A549 (cell line): ENCODE measurements around the gene FOCAD. TPM values are rescaled to one million over a fixed set of nuclear protein-coding genes. Genes with fewer than 3 reads are reported as not detected.

Source experiments
- ATAC-seq, 2 experiments: fragments of 200-7000 bp in 1 of 2; fragments of >200 bp in 1 of 2; cut with Nextera tagmentation in 1 of 2; cut with Tn5 transposase in 1 of 2; 3 replicates each; pipeline versions ENCODE4 v1.8.0 to v1.9.1; 2018 to 2020; ENCODE audit warnings: mild to moderate bottlenecking in 1 of 2, moderate library complexity in 1 of 2
- CTCF ChIA-PET: fragments of 300-600 bp; sonication (Branson Sonifier 250); formaldehyde crosslinking; extraction: SDS; loops from one replicate; lab custom pipeline; 2021; ENCODE audit warnings: antibody characterized with exemption, inconsistent platforms; lab: Yijun Ruan, JAX
- POLR2A ChIA-PET: fragments of 350-600 bp; formaldehyde crosslinking; extraction: SDS; loops from one replicate; lab custom pipeline; 2021; ENCODE audit warnings: antibody characterized with exemption, inconsistent platforms; lab: Yijun Ruan, JAX
- DNase-seq, 2 experiments: peaks; one replicate each; pipeline versions ENCODE4 v3.0.0 to v3.0.0-alpha.2; 2011 to 2016; ENCODE audit warnings: low read depth in 1 of 2, low spot score in 1 of 2
- FAIRE-seq: peaks from 2 replicates; lab custom pipeline; 2011; peaks lifted over from hg19 to GRCh38; lab: Jason Lieb, UNC
- H3K27ac ChIP-seq, 2 experiments: fragments of >200 bp; sonication (Bioruptor Twin); formaldehyde crosslinking; 3 replicates each; pipeline ENCODE4 v1.5.1; 2016 to 2017
- H3K4me1 ChIP-seq: fragments of >200 bp; sonication (Bioruptor Twin); formaldehyde crosslinking; 3 replicates; pipeline ENCODE4 v1.6.1; 2016
- H3K4me2 ChIP-seq: fragments of >200 bp; sonication (Bioruptor Twin); formaldehyde crosslinking; 3 replicates; pipeline ENCODE4 v1.6.1; 2016
- H3K4me3 ChIP-seq: fragments of >200 bp; sonication (Bioruptor Twin); formaldehyde crosslinking; 3 replicates; pipeline ENCODE4 v1.5.1; 2016
- H3K9me3 ChIP-seq: fragments of >200 bp; sonication (Bioruptor Twin); formaldehyde crosslinking; 3 replicates; pipeline ENCODE4 v1.6.1; 2016
- BHLHE40 ChIP-seq: IDR thresholded peaks from 2 replicates; pipeline ENCODE4 v1.6.1; 2012; ENCODE audit warnings: low read depth, low read length, inconsistent platforms
- CBX2 ChIP-seq: fragments of 200-600 bp; sonication (generic); IDR thresholded peaks from 2 replicates; pipeline ENCODE4 v1.6.1; 2016; ENCODE audit warnings: low read depth, mild to moderate bottlenecking, borderline replicate concordance
- CHD2 ChIP-seq: fragments of 150-350 bp; IDR thresholded peaks from 2 replicates; pipeline ENCODE4 v1.6.1; 2014; ENCODE audit warnings: low read length; ENCODE audit not compliant: partially characterized antibody
- FOSL2 ChIP-seq, 2 experiments: fragments of 450-650 bp in 1 of 2; fragments of >200 bp in 1 of 2; sonication (Bioruptor Twin) in 1 of 2; formaldehyde crosslinking; IDR thresholded peaks; 2 replicates each; pipeline versions ENCODE4 v1.5.0 to v1.6.1; 2016 to 2020; ENCODE audit warnings: mild to moderate bottlenecking in 1 of 2, moderate library complexity in 1 of 2
- HDAC2 ChIP-seq: fragments of 200-600 bp; sonication (generic); IDR thresholded peaks from 2 replicates; pipeline ENCODE4 v1.6.1; 2016
- HOXA7 ChIP-seq: fragments of 250-450 bp; sonication (Bioruptor Pico); IDR thresholded peaks from 2 replicates; pipeline ENCODE4 v1.5.0; 2020; ENCODE audit warnings: mild to moderate bottlenecking, moderate library complexity
- MAFK ChIP-seq: fragments of 450-650 bp; IDR thresholded peaks from 2 replicates; pipeline ENCODE4 v1.6.1; 2014; ENCODE audit not compliant: partially characterized antibody
- MAZ ChIP-seq: fragments of 150-350 bp; IDR thresholded peaks from 2 replicates; pipeline ENCODE4 v1.6.1; 2014; ENCODE audit warnings: antibody characterized with exemption, low read depth, low read length, borderline replicate concordance
- NPAS2 ChIP-seq: fragments of 250-450 bp; sonication (Bioruptor Pico); IDR thresholded peaks from 2 replicates; pipeline ENCODE4 v1.8.0; 2022; ENCODE audit warnings: mild to moderate bottlenecking, moderate library complexity, borderline replicate concordance
- NR3C1 ChIP-seq: fragments of >200 bp; sonication (Bioruptor Twin); formaldehyde crosslinking; IDR thresholded peaks from 3 replicates; pipeline ENCODE4 v1.6.1; 2017
- POLR2A ChIP-seq: IDR thresholded peaks from 2 replicates; pipeline ENCODE4 v1.6.1; 2012; ENCODE audit warnings: mild to moderate bottlenecking, low read length
- POLR2AphosphoS2 ChIP-seq: conservative IDR thresholded peaks from 2 replicates; pipeline ENCODE4 v1.6.1; 2012; ENCODE audit warnings: low read length, improper control_type of control experiment, inconsistent platforms
- RARB ChIP-seq: fragments of 250-450 bp; sonication (Bioruptor Pico); IDR thresholded peaks from 2 replicates; pipeline ENCODE4 v1.8.0; 2021; ENCODE audit warnings: mild to moderate bottlenecking, moderate library complexity
- RNF2 ChIP-seq: fragments of 200-600 bp; sonication (generic); IDR thresholded peaks from 2 replicates; pipeline ENCODE4 v1.6.1; 2016; ENCODE audit warnings: low read depth, mild to moderate bottlenecking, antibody characterized with exemption, moderate library complexity, borderline replicate concordance
- SMC3 ChIP-seq: fragments of >200 bp; sonication (Bioruptor Twin); formaldehyde crosslinking; IDR thresholded peaks from 3 replicates; pipeline ENCODE4 v1.6.1; 2018; ENCODE audit warnings: inconsistent platforms
- TP53 ChIP-seq: fragments of 250-450 bp; sonication (Bioruptor Pico); IDR thresholded peaks from 2 replicates; pipeline ENCODE4 v1.5.0; 2021; ENCODE audit warnings: mild to moderate bottlenecking, moderate library complexity
- ZFP36 ChIP-seq: fragments of 450-650 bp; IDR thresholded peaks from 2 replicates; pipeline ENCODE4 v1.6.1; 2014; ENCODE audit warnings: borderline replicate concordance; ENCODE audit not compliant: partially characterized antibody
- ZNF302 ChIP-seq: fragments of 250-450 bp; sonication (Bioruptor Pico); IDR thresholded peaks from 2 replicates; pipeline ENCODE4 v1.9.0; 2021; ENCODE audit warnings: inconsistent platforms, mild to moderate bottlenecking, moderate library complexity
- WGBS: methylation state at CpG from one replicate; pipeline ENCODE4 v1.1.6; 2017; ENCODE audit errors: missing lambda C conversion rate; 5-methylcytosine and 5-hydroxymethylcytosine counted together
- polyA plus RNA-seq, 4 experiments: library from polyadenylated mRNA; depleted of rRNA in 3 of 4; stranded (reverse); fragments of >200 nt; fragmentation: RNase III in 1 of 4; extraction: RNeasy Plus Mini Kit Qiagen cat#74134 plus additional on column Dnase treatment in 1 of 4; gene quantifications; 2 replicates in 3 of 4; 3 replicates in 1 of 4; pipeline ENCODE4 v1.2.3, GENCODE V29; 2011 to 2017
- TF ChIP-seq, protein P1 (sequence below): fragments of 250-450 bp; sonication (Bioruptor Pico); IDR thresholded peaks from 2 replicates; pipeline ENCODE4 v1.5.0; 2021; ENCODE audit warnings: mild to moderate bottlenecking, moderate library complexity, borderline replicate concordance
- TF ChIP-seq, protein P2 (sequence below): fragments of >200 bp; sonication (Bioruptor Twin); formaldehyde crosslinking; IDR thresholded peaks from 3 replicates; pipeline ENCODE4 v1.5.1; 2016
- TF ChIP-seq, protein P3 (sequence below): IDR thresholded peaks from 2 replicates; pipeline ENCODE4 v1.6.1; 2012
- TF ChIP-seq, protein P4 (sequence below): fragments of 150-350 bp; IDR thresholded peaks from 2 replicates; pipeline ENCODE4 v1.6.1; 2014; ENCODE audit warnings: low read depth, mild to moderate bottlenecking, low read length
- TF ChIP-seq, protein P5 (sequence below): IDR thresholded peaks from 2 replicates; pipeline ENCODE4 v1.6.1; 2012

FOCAD gene
- polyA plus RNA-seq, 2 of the 4 experiments (the other 2 are of a cell fraction): 22.0 to 53.8 TPM

DNA sequence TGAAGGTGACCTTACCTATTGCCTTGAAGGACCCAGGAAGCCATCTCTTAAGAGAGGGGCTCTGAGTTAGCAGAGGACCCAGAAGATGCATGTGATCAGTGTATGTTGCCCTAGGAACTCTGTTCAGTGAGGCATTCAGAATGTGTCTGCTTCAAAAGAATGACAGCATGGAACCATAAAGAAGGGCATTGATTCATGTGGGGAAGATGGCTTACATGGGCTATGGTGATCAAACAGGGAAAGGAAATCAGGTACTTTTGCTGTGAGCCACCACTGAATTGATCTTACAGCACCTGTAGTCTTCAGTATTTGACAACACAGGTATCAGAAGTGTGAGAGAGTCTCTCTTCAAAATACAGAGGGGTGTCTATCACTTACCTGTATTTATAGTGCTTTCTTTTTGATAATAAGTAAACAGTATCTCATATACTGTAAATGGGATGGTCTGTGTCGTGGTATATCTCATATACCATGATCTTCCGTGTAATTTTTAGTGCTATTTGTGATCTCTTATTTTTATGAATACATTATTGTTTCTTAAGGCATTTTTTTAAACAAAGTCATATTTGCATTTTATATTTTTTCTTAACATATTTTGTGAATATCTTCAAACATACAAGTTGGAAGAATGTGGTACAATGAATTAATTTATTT lies 57.0 kb downstream of the FOCAD start:
- H3K4me1 ChIP-seq: no peaks in the 10 kb centered on the region
- no peak for TF ChIP-seq NR3C1
- TF ChIP-seq ZFP36: no peak
- no peak for TF ChIP-seq TP53 (CRISPR knock-in tag)
- TF ChIP-seq RNF2: no peak
- no peak for TF ChIP-seq SMC3
- TF ChIP-seq RARB (CRISPR knock-in tag): no peak
- TF ChIP-seq POLR2A: no peak
- TF ChIP-seq, protein P1, sequence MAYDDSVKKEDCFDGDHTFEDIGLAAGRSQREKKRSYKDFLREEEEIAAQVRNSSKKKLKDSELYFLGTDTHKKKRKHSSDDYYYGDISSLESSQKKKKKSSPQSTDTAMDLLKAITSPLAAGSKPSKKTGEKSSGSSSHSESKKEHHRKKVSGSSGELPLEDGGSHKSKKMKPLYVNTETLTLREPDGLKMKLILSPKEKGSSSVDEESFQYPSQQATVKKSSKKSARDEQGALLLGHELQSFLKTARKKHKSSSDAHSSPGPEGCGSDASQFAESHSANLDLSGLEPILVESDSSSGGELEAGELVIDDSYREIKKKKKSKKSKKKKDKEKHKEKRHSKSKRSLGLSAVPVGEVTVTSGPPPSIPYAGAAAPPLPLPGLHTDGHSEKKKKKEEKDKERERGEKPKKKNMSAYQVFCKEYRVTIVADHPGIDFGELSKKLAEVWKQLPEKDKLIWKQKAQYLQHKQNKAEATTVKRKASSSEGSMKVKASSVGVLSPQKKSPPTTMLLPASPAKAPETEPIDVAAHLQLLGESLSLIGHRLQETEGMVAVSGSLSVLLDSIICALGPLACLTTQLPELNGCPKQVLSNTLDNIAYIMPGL (CRISPR knock-in tag): no peak
- TF ChIP-seq, protein P2, sequence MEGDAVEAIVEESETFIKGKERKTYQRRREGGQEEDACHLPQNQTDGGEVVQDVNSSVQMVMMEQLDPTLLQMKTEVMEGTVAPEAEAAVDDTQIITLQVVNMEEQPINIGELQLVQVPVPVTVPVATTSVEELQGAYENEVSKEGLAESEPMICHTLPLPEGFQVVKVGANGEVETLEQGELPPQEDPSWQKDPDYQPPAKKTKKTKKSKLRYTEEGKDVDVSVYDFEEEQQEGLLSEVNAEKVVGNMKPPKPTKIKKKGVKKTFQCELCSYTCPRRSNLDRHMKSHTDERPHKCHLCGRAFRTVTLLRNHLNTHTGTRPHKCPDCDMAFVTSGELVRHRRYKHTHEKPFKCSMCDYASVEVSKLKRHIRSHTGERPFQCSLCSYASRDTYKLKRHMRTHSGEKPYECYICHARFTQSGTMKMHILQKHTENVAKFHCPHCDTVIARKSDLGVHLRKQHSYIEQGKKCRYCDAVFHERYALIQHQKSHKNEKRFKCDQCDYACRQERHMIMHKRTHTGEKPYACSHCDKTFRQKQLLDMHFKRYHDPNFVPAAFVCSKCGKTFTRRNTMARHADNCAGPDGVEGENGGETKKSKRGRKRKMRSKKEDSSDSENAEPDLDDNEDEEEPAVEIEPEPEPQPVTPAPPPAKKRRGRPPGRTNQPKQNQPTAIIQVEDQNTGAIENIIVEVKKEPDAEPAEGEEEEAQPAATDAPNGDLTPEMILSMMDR: no peak
- no peak for TF ChIP-seq HOXA7 (CRISPR knock-in tag)
- no peak for TF ChIP-seq CHD2
- TF ChIP-seq POLR2AphosphoS2: no peak
- no peak for TF ChIP-seq FOSL2 (IDR thresholded peaks at IDR 0.05)
- no peak for TF ChIP-seq FOSL2 (CRISPR knock-in tag; IDR thresholded peaks at IDR 0.05)
- TF ChIP-seq, protein P3, sequence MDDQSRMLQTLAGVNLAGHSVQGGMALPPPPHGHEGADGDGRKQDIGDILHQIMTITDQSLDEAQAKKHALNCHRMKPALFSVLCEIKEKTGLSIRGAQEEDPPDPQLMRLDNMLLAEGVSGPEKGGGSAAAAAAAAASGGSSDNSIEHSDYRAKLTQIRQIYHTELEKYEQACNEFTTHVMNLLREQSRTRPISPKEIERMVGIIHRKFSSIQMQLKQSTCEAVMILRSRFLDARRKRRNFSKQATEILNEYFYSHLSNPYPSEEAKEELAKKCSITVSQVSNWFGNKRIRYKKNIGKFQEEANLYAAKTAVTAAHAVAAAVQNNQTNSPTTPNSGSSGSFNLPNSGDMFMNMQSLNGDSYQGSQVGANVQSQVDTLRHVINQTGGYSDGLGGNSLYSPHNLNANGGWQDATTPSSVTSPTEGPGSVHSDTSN: no peak
- TF ChIP-seq, protein P4, sequence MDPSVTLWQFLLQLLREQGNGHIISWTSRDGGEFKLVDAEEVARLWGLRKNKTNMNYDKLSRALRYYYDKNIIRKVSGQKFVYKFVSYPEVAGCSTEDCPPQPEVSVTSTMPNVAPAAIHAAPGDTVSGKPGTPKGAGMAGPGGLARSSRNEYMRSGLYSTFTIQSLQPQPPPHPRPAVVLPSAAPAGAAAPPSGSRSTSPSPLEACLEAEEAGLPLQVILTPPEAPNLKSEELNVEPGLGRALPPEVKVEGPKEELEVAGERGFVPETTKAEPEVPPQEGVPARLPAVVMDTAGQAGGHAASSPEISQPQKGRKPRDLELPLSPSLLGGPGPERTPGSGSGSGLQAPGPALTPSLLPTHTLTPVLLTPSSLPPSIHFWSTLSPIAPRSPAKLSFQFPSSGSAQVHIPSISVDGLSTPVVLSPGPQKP: no peak
- TF ChIP-seq BHLHE40: no peak
- TF ChIP-seq NPAS2 (CRISPR knock-in tag): no peak
- TF ChIP-seq HDAC2: no peak
- TF ChIP-seq CBX2: no peak
- no peak for TF ChIP-seq ZNF302 (CRISPR knock-in tag)
- H3K27ac ChIP-seq: no peak overlapping the region
- CTCF ChIA-PET: no interaction called here
- no peaks in the 10 kb centered on the region for H3K9me3 ChIP-seq
- no peak overlapping the region for H3K4me3 ChIP-seq
- H3K4me2 ChIP-seq: no peak overlapping the region
- DNase-seq: no peak
- no peak for FAIRE-seq
- POLR2A ChIA-PET: no interaction called here
- 88% methylated on average over 2 of the region's 2 CpGs for WGBS
- no peak for ATAC-seq

DNA sequence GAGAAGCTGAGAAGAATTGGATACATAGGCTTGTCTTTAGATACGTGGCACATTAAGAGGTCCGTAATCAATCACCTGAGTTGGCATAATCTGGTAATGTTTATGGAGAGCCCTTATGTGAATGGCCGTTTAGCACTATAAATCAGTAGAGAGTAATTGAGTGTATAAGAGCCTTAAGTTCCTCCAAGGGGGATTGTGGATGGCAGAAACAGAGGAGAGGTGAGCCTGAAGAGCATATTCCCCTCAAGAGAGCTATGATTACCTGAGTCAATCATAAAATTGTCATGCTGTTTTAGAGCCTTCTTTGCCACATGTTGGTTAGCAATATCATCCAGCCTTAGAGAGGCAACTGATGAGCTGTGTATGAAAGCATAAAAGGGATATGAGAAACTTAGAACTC lies 58.8 kb downstream of the FOCAD start:
- Histone ChIP-seq H3K4me2 (no peak overlapping the region), H3K4me3 (no peak overlapping the region), H3K27ac (no peak overlapping the region), H3K9me3 (no peaks in the 10 kb centered on the region), H3K4me1 (no peaks in the 10 kb centered on the region)
- POLR2A ChIA-PET: interaction anchor here (0.8 kb wide), 1 partner anchor 58 kb away, joined by 3 read pairs; no protein-coding TSS in a partner anchor
- CTCF ChIA-PET: interaction anchor here (0.7 to 1.5 kb wide), 3 partner anchors 10 to 255 kb away, joined by 3 to 4 read pairs (median 3); no protein-coding TSS in a partner anchor
- FAIRE-seq (no peak), ATAC-seq (no peak), DNase-seq (no peak)
- WGBS: 93% methylated on average over 3 of the region's 3 CpGs
- TF ChIP-seq MAZ: no peak
- peak; percentile 5 for TF ChIP-seq MAFK
- TF ChIP-seq SMC3: no peak
- TF ChIP-seq, protein P5, sequence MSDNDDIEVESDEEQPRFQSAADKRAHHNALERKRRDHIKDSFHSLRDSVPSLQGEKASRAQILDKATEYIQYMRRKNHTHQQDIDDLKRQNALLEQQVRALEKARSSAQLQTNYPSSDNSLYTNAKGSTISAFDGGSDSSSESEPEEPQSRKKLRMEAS: no peak
